Measurements from ENCODE around the gene POU2F3.

DNA sequence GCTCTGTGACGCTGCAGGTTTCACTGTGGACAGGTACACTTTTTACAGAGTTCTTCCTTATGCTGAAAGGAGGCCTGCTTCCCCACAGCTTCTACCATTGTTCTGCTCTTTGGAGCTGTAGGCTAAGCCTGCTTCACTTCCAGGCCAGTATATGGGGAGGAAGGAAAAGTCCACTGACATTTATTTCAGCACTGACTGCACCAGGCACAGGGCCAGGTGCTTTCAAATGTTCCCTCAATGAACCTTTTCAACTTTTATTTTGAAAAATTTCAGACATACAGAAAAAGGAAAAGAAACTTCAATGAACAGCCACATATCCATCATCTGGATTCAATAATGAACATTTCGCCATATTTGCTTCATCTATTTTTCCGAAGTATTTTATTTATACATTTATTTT is 22.0 kb downstream of the POU2F3 start:
- TF ChIP-seq, protein P1, sequence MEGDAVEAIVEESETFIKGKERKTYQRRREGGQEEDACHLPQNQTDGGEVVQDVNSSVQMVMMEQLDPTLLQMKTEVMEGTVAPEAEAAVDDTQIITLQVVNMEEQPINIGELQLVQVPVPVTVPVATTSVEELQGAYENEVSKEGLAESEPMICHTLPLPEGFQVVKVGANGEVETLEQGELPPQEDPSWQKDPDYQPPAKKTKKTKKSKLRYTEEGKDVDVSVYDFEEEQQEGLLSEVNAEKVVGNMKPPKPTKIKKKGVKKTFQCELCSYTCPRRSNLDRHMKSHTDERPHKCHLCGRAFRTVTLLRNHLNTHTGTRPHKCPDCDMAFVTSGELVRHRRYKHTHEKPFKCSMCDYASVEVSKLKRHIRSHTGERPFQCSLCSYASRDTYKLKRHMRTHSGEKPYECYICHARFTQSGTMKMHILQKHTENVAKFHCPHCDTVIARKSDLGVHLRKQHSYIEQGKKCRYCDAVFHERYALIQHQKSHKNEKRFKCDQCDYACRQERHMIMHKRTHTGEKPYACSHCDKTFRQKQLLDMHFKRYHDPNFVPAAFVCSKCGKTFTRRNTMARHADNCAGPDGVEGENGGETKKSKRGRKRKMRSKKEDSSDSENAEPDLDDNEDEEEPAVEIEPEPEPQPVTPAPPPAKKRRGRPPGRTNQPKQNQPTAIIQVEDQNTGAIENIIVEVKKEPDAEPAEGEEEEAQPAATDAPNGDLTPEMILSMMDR (IDR thresholded peaks at IDR 0.05) = no peak
- TF ChIP-seq POLR2AphosphoS5 (IDR thresholded peaks at IDR 0.05) (no peak), POLR2A (IDR thresholded peaks at IDR 0.05) (no peak)
